Naive thymus-derived CD4-positive, alpha-beta T cell (primary cell): ENCODE measurements around the gene ZBTB18. TPM values are rescaled to one million over a fixed set of nuclear protein-coding genes. Genes with fewer than 3 reads are reported as not detected.
A peak's percentile ranks its signal among the peaks of the same experiment; 100 is the strongest.

ENCODE experiments used
- ATAC-seq: fragments of 150-1000 bp; cut with Tn5 transposase; 2 replicates; pipeline ENCODE4 v1.10.0; 2021; ENCODE audit warnings: mild to moderate bottlenecking, moderate library complexity
- CTCF ChIA-PET: fragments of 350-600 bp; sonication (Branson Sonifier 250); formaldehyde crosslinking; loops from one replicate; lab custom pipeline; 2021; ENCODE audit warnings: antibody characterized with exemption; lab: Charles Lee
- POLR2A ChIA-PET: fragments of 350-600 bp; sonication (Branson Sonifier 250); formaldehyde crosslinking; loops from one replicate; lab custom pipeline; 2021; ENCODE audit warnings: antibody characterized with exemption, inconsistent platforms; lab: Charles Lee
- DNase-seq, 9 donors: peaks; one replicate each; pipeline versions ENCODE4 v3.0.0 to v3.0.0-alpha.2; 2020 to 2022; ENCODE audit warnings: mixed read lengths in 1 of 9
- H3K27ac ChIP-seq: one replicate; pipeline ENCODE4 v1.7.0; 2013; ENCODE audit warnings: mild to moderate bottlenecking, low read depth, low read length, moderate library complexity
- H3K27me3 ChIP-seq, 2 donors: one replicate each; pipeline ENCODE4 v1.7.0; 2013; ENCODE audit warnings: low read length in 2 of 2, mild to moderate bottlenecking in 2 of 2, moderate library complexity in 2 of 2; ENCODE audit not compliant: control insufficient read depth in 2 of 2, insufficient read depth in 2 of 2
- H3K36me3 ChIP-seq, 3 experiments: 1 replicate in 2 of 3; 2 replicates in 1 of 3; pipeline ENCODE4 v1.7.0; 2013; ENCODE audit warnings: low read length in 3 of 3, mild to moderate bottlenecking in 3 of 3, moderate library complexity in 1 of 3; ENCODE audit not compliant: insufficient read depth in 3 of 3, control insufficient read depth in 2 of 3
- H3K4me1 ChIP-seq, 2 donors: one replicate each; pipeline ENCODE4 v1.7.0; 2013; ENCODE audit warnings: low read length in 2 of 2, mild to moderate bottlenecking in 2 of 2, moderate library complexity in 1 of 2; ENCODE audit not compliant: control insufficient read depth in 2 of 2, insufficient read depth in 2 of 2
- H3K4me3 ChIP-seq: 2 replicates; pipeline ENCODE4 v1.7.0; 2013; ENCODE audit warnings: mild to moderate bottlenecking, low read length
- H3K9me3 ChIP-seq, 3 experiments: 1 replicate in 2 of 3; 2 replicates in 1 of 3; pipeline ENCODE4 v1.7.0; 2013; ENCODE audit warnings: low read length in 3 of 3; ENCODE audit not compliant: control insufficient read depth in 2 of 3
- H3K27ac Mint-ChIP-seq, 9 donors: one replicate each; pipeline ENCODE4 v1.8.0; 2020 to 2022; ENCODE audit warnings: mixed read lengths in 9 of 9, mild to moderate bottlenecking in 8 of 9, moderate library complexity in 5 of 9, inconsistent platforms in 2 of 9
- H3K27me3 Mint-ChIP-seq, 5 donors: one replicate each; pipeline ENCODE4 v1.8.0; 2021 to 2022; ENCODE audit warnings: mixed read lengths in 5 of 5, mild to moderate bottlenecking in 1 of 5
- H3K36me3 Mint-ChIP-seq, 5 donors: one replicate each; pipeline ENCODE4 v1.8.0; 2020 to 2022; ENCODE audit warnings: mixed read lengths in 5 of 5, mild to moderate bottlenecking in 3 of 5, inconsistent platforms in 1 of 5
- H3K4me1 Mint-ChIP-seq, 7 donors: one replicate each; pipeline ENCODE4 v1.8.0; 2020 to 2022; ENCODE audit warnings: mixed read lengths in 7 of 7, mild to moderate bottlenecking in 3 of 7, inconsistent platforms in 1 of 7
- H3K4me3 Mint-ChIP-seq, 10 donors: one replicate each; pipeline ENCODE4 v1.8.0; 2020 to 2022; ENCODE audit warnings: mild to moderate bottlenecking in 10 of 10, mixed read lengths in 10 of 10, moderate library complexity in 6 of 10, inconsistent platforms in 2 of 10
- H3K9me3 Mint-ChIP-seq, 11 donors: one replicate each; pipeline ENCODE4 v1.8.0; 2020 to 2022; ENCODE audit warnings: mixed read lengths in 11 of 11, mild to moderate bottlenecking in 4 of 11, inconsistent platforms in 1 of 11, moderate library complexity in 1 of 11
- intact Hi-C, 2 donors: fragments of 100-400 bp; cut with micrococcal nuclease; formaldehyde crosslinking; loops; one replicate each; pipeline ENCODE4 v1.15.1; 2023
- polyA plus RNA-seq, 2 donors: library from polyadenylated mRNA; unstranded; fragments of 300-500 nt; fragmentation: Illumina TruSeq; gene quantifications; one replicate each; pipeline ENCODE4 v1.2.3, GENCODE V29; 2021
- total RNA-seq, 6 experiments: library from RNA in 5 of 6; stranded (reverse) in 5 of 6; gene quantifications; 1 replicate in 5 of 6; 2 replicates in 1 of 6; pipeline ENCODE4 v1.2.3 and lab custom pipeline; 2021 to 2026

Gene ZBTB18
- total and polyA plus RNA-seq, 7 experiments from 2014 or later, result 3.6 to 90.7 (median 42.4) TPM

DNA sequence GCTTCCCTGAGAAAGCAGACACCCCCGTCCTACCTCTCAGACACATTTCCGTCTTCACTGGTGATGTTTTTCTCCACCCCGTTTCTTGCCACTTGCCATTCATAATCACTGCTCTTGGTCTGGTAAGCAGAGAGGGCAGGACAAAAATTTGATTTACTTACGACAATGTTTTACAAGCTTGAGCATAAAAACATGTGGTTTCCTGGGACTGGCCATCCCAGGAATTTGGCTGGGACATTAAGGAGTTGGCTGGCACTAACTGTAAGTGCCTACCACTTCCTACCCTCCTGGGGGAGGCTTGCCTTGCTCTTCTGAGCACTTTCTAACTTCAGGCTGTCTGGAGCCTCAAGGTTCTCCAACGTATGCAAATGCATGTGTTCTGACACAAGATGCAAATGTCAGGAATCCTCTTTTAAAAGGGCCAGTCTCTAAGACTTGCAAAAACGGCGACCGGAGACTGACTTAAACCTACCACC lies 24.2 kb downstream of the ZBTB18 start:
- H3K27ac Mint-ChIP-seq, result peak overlapping the region; percentile 50 to 99 (median 97)
- intact Hi-C loops, result loop anchor here (1.0 to 5.0 kb wide), 8 partner anchors 26 to 224 kb away; no protein-coding TSS in a partner anchor
- peak overlapping the region; percentile 75 to 91 (median 88) for H3K4me3 Mint-ChIP-seq
- ATAC-seq (peak; percentile 61), DNase-seq (no peak)
- Histone ChIP-seq H3K9me3 (no peaks in the 10 kb centered on the region), H3K36me3 (no peaks in the 10 kb centered on the region), H3K27me3 (no peaks in the 10 kb centered on the region), H3K4me1 (peaks cover 16 to 32% of the 10 kb centered on the region in 2 donors), H3K27ac (peak overlapping the region; percentile 73), H3K4me3 (peak overlapping the region; percentile 45)
- CTCF ChIA-PET, result interaction anchor here (0.5 to 1.2 kb wide), 9 partner anchors 10 to 788 kb away, joined by 3 to 9 read pairs (median 4); partner anchors contain the start of gene ZBTB18
- POLR2A ChIA-PET, result interaction anchor here (0.6 to 9.4 kb wide), 22 partner anchors 11 to 896 kb away, joined by 3 to 240 read pairs (median 4); partner anchors contain the start of genes CEP170, SDCCAG8 and ZBTB18
- H3K9me3 Mint-ChIP-seq, result no peaks in the 10 kb centered on the region
- peaks cover 19 to 64% (median 54%) of the 10 kb centered on the region in 7 donors for H3K4me1 Mint-ChIP-seq
- H3K36me3 Mint-ChIP-seq, result no peaks in the 10 kb centered on the region
- peaks cover 0 to 20% (median 0%) of the 10 kb centered on the region in 5 donors for H3K27me3 Mint-ChIP-seq

DNA sequence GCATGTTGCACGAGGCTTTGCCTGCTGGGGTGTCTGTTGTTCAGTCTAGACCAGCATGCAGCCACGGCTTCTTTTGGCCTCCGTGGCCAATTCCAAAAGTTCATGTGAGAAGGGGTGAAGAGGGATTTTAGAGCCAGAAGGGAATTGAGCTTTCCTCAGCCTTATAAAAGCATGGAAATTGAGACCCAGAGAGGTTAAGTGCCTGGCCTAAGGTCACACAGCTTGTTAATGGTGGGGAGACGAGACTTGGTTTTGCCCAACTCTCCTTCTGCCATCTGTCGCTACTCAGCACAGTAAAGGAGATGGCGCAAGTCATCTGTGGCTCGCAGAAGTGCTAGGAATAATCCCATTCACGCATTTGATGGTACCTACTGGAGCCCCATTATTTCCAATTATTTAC lies 25.7 kb downstream of the ZBTB18 start:
- Histone ChIP-seq H3K4me1 (peaks cover 16 to 32% of the 10 kb centered on the region in 2 donors), H3K9me3 (no peaks in the 10 kb centered on the region), H3K27ac (no peak overlapping the region), H3K4me3 (no peak overlapping the region), H3K27me3 (no peaks in the 10 kb centered on the region), H3K36me3 (no peaks in the 10 kb centered on the region)
- H3K4me3 Mint-ChIP-seq, result peak overlapping the region in 3 of 10 donors; percentile 41 to 81 (median 43)
- POLR2A ChIA-PET, result interaction anchor here (0.9 to 9.4 kb wide), 2 partner anchors 14 to 27 kb away, joined by 5 to 240 read pairs; partner anchors contain the start of gene ZBTB18
- no peaks in the 10 kb centered on the region for H3K36me3 Mint-ChIP-seq
- CTCF ChIA-PET, result interaction anchor here (0.5 to 1.5 kb wide), 3 partner anchors 14 to 232 kb away, joined by 3 to 4 read pairs (median 4); no protein-coding TSS in a partner anchor
- peaks cover 19 to 64% (median 54%) of the 10 kb centered on the region in 7 donors for H3K4me1 Mint-ChIP-seq
- DNase-seq (no peak), ATAC-seq (no peak)
- no peaks in the 10 kb centered on the region for H3K9me3 Mint-ChIP-seq
- peak overlapping the region in 8 of 9 donors; percentile 89 to 99 (median 95) for H3K27ac Mint-ChIP-seq
- H3K27me3 Mint-ChIP-seq, result peaks cover 0 to 23% (median 0%) of the 10 kb centered on the region in 5 donors
- intact Hi-C loops, result loop anchor here in 1 of 2 donors (5.0 kb wide), 1 partner anchor 36 kb away; no protein-coding TSS in a partner anchor

DNA sequence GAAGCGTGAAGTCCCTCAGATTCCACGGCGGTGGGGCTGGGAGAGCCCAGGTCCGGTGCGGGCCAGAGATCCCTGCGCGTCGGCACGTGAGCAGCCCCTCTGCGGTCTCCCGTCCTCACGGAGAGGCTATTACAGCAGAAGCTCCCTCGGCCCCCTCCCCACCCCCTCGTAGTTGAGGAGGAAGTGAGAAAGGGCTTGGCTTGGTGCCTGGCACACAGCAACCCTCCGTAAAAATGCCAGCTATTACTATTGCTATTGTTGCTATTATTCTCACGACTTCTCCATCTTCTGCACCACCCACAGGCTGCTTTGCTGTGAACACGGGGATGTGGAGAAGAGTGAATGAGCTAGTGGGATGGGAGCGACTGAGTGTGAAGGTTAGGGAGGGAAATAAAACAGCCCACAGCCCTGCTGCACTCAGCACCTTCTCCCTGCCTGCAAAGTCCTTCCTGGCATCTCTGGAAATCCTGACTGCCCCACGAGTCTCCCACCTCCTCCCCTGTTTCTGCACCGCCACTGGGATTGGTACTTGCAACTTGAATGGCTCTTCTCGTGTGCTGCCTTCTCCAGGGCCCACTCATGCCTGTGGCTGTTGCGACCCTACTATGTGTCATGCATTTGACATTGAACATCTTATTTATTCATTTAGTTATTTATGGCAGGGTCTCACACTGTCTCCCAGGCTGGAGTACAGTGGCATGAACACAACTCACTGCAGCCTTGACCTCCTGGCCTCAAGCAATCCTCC lies 26.6 kb downstream of the ZBTB18 start:
- Histone ChIP-seq H3K27me3 (no peaks in the 10 kb centered on the region), H3K4me3 (no peak overlapping the region), H3K9me3 (no peaks in the 10 kb centered on the region), H3K36me3 (no peaks in the 10 kb centered on the region), H3K27ac (no peak overlapping the region), H3K4me1 (peaks cover 16 to 32% of the 10 kb centered on the region in 2 donors)
- no peak for ATAC-seq
- H3K36me3 Mint-ChIP-seq, result peaks cover 0 to 5% (median 0%) of the 10 kb centered on the region in 5 donors
- peaks cover 0 to 1% (median 0%) of the 10 kb centered on the region in 11 donors for H3K9me3 Mint-ChIP-seq
- ChIA-PET CTCF (no interaction called here), POLR2A (interaction anchor here (1.3 to 9.4 kb wide), 2 partner anchors 12 to 28 kb away, joined by 5 to 240 read pairs; partner anchors contain the start of gene ZBTB18)
- DNase-seq, result peak in 2 of 9 donors; percentile 13 to 34
- H3K4me1 Mint-ChIP-seq, result peaks cover 19 to 61% (median 49%) of the 10 kb centered on the region in 7 donors
- H3K4me3 Mint-ChIP-seq, result peak overlapping the region in 8 of 10 donors; percentile 12 to 76 (median 50)
- peak overlapping the region in 8 of 9 donors; percentile 76 to 99 (median 91) for H3K27ac Mint-ChIP-seq
- H3K27me3 Mint-ChIP-seq, result peaks cover 0 to 27% (median 6%) of the 10 kb centered on the region in 5 donors
- intact Hi-C loops, result loop anchor here in 1 of 2 donors (5.0 kb wide), 1 partner anchor 35 kb away; no protein-coding TSS in a partner anchor

DNA sequence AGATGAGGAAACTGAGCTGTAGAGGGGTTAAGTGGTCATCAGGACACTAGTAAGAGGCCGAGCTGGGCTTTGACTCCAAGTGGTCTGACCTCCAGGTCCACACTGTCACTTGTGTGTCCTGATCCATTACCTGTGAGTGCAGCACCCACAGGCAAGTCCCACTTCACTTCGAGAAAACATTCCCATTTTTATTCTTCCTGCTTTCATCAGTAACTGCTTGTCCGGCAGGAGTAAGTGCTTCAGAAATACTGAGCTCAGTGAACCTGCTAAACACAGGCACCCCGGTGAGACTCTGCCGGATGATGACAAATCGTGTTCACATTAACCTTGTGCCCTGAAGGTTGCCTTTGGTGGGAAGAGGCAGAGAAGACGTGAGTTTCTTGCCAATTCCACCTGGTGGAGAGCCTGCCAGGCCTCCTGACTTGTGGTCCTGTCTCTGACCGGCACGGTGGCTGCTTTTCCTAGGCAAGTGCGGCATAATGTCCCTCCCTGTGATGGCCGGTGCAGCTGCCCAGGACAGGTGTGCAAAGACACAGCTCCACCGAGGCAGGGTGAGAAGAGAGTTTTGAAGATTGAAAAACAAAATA lies 29.4 kb downstream of the ZBTB18 start:
- Histone ChIP-seq H3K27ac (no peak overlapping the region), H3K4me1 (peaks cover 4 to 20% of the 10 kb centered on the region in 2 donors), H3K27me3 (no peaks in the 10 kb centered on the region), H3K4me3 (no peak overlapping the region), H3K9me3 (no peaks in the 10 kb centered on the region), H3K36me3 (no peaks in the 10 kb centered on the region)
- ChIA-PET CTCF (no interaction called here), POLR2A (interaction anchor here (9.4 kb wide), 1 partner anchor 30 kb away, joined by 240 read pairs; the partner anchor contains the start of gene ZBTB18)
- H3K36me3 Mint-ChIP-seq, result peaks cover 0 to 9% (median 0%) of the 10 kb centered on the region in 5 donors
- peaks cover 7 to 40% (median 26%) of the 10 kb centered on the region in 7 donors for H3K4me1 Mint-ChIP-seq
- no peak for DNase-seq
- intact Hi-C loops, result no loop called here
- peaks cover 0 to 2% (median 0%) of the 10 kb centered on the region in 11 donors for H3K9me3 Mint-ChIP-seq
- peaks cover 5 to 25% (median 17%) of the 10 kb centered on the region in 5 donors for H3K27me3 Mint-ChIP-seq
- no peak overlapping the region for H3K4me3 Mint-ChIP-seq
- no peak for ATAC-seq
- peak overlapping the region in 2 of 9 donors; percentile 35 to 51 for H3K27ac Mint-ChIP-seq

DNA sequence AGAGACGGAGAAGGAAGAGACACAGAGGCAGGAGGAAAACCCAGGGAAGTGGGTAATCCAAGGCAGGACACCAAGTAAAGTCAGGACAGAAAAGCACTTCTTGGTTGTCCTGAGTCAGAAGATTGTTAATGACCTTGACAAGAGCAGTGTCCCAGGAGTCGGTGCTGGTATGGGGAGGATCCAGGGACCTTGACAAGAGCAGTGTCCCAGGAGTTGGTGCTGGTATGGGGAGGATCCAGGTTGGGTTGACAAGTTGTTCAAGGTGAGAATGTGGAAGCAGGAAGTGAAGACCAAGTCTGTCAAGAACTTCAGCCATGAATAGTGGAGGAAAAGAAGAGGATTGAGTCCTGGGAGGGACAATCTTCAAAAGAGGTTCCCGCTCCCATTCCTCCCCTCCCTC lies 31.9 kb downstream of the ZBTB18 start:
- Histone ChIP-seq H3K27me3 (no peaks in the 10 kb centered on the region), H3K4me1 (peaks cover 0 to under 1% of the 10 kb centered on the region in 2 donors), H3K4me3 (no peak overlapping the region), H3K27ac (no peak overlapping the region), H3K36me3 (no peaks in the 10 kb centered on the region), H3K9me3 (no peaks in the 10 kb centered on the region)
- Mint-ChIP-seq H3K9me3 (peaks cover 0 to 4% (median 0%) of the 10 kb centered on the region in 11 donors), H3K27me3 (peaks cover 5 to 24% (median 17%) of the 10 kb centered on the region in 5 donors), H3K4me3 (no peak overlapping the region), H3K27ac (peak overlapping the region in 2 of 9 donors; percentile 29 to 55), H3K4me1 (peaks cover 0 to 15% (median 4%) of the 10 kb centered on the region in 7 donors), H3K36me3 (peaks cover 0 to 9% (median 3%) of the 10 kb centered on the region in 5 donors)
- ATAC-seq (no peak), DNase-seq (no peak)
- ChIA-PET POLR2A (interaction anchor here (1.0 to 9.4 kb wide), 2 partner anchors 22 to 33 kb away, joined by 3 to 240 read pairs; partner anchors contain the start of gene ZBTB18), CTCF (no interaction called here)
- intact Hi-C loops, result no loop called here
